NT2/D1 (cell line): ENCODE results near the gene MAP3K20.

Experiments
- SUZ12 ChIP-seq: IDR thresholded peaks from 2 replicates; pipeline ENCODE4 v1.6.1; 2011; ENCODE audit not compliant: insufficient read length, insufficient read depth; ENCODE audit errors: extremely low read depth
- YY1 ChIP-seq: IDR thresholded peaks from 2 replicates; pipeline ENCODE4 v1.6.1; 2011; ENCODE audit not compliant: insufficient read length, insufficient read depth
- ZNF274 ChIP-seq: IDR thresholded peaks from 2 replicates; pipeline ENCODE4 v1.6.1; 2011; ENCODE audit warnings: mild to moderate bottlenecking, low read depth, low read length

DNA sequence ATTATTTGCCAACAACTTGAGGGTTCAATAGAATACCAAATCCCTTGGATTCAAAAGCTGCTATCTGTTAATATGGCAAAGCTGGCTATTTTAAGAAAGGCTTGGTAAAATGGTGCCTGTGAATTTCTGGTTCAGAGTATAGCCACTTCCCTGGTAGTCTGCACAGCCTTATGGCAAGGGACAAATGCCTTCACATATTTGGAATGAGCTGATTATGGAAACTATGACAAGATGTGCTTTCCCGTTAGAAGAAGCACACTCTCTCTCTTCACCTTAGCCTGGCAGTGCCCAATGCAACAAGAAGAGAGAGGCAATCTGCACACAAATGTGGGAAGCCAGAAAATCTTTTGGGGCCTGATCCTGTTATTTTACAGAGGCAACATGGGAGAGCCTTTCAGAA, 47.5 kb upstream of the MAP3K20 start:
- TF ChIP-seq ZNF274 (no peak), SUZ12 (no peak), YY1 (no peak)
